Muscle of leg (tissue), 16 donors: Measurements from ENCODE around the gene FILIP1L. TPM values are rescaled to one million over a fixed set of nuclear protein-coding genes. Genes with fewer than 3 reads are reported as not detected.
A peak's percentile ranks its signal among the peaks of the same experiment; 100 is the strongest.

Source experiments
- DNase-seq: peaks from one replicate; pipeline ENCODE4 v3.0.0; 2013
- H3K27ac ChIP-seq: one replicate; pipeline ENCODE4 v1.5.1; 2013; ENCODE audit warnings: mild to moderate bottlenecking, low read length, control low read depth
- H3K27me3 ChIP-seq: one replicate; pipeline ENCODE4 v1.6.1; 2013; ENCODE audit warnings: low read length; ENCODE audit not compliant: control insufficient read depth, insufficient read depth
- H3K36me3 ChIP-seq: one replicate; pipeline ENCODE4 v1.6.1; 2013; ENCODE audit warnings: low read length; ENCODE audit not compliant: control insufficient read depth, insufficient read depth
- H3K4me1 ChIP-seq: one replicate; pipeline ENCODE4 v1.6.1; 2013; ENCODE audit warnings: low read length; ENCODE audit not compliant: control insufficient read depth, insufficient read depth
- H3K4me3 ChIP-seq: one replicate; pipeline ENCODE4 v1.5.1; 2013; ENCODE audit warnings: low read length, control low read depth
- H3K9me3 ChIP-seq: replicated peaks from 2 replicates; pipeline ENCODE4 v1.6.1; 2013; ENCODE audit warnings: low read depth, low read length; ENCODE audit not compliant: control insufficient read depth
- WGBS: methylation state at CpG from one replicate; pipeline ENCODE4 v1.1.5; 2013; ENCODE audit warnings: missing lambda C conversion rate; ENCODE audit not compliant: insufficient coverage; 5-methylcytosine and 5-hydroxymethylcytosine counted together
- long read RNA-seq, 11 donors: transcript quantifications; one replicate each; lab custom pipeline, GENCODE V29; 2026
- polyA plus RNA-seq, 8 donors: library from polyadenylated mRNA; unstranded; fragments of 120-200 nt; gene quantifications; one replicate each; pipeline versions ENCODE4 v1.2.1 to v1.2.3, GENCODE V29; 2013; ENCODE audit warnings: inconsistent platforms in 1 of 8, low replicate concordance in 1 of 8; ENCODE audit not compliant: insufficient read length in 8 of 8, insufficient read depth in 1 of 8
- total RNA-seq: library from RNA; stranded (reverse); fragments of 120-200 nt; gene quantifications from one replicate; pipeline ENCODE4 v1.2.4, GENCODE V29; 2013

The FILIP1L gene
- total RNA-seq = 30.0 TPM
- polyA plus RNA-seq = 10 to 100 TPM; 36.3 to 72.9 (median 53.2) TPM
- long read RNA-seq, donor 1, full-length matches to known transcripts = 9 of 9 reads
- long read RNA-seq, donor 1, partial matches to known transcripts = 0 of 9 reads
- long read RNA-seq, donor 1, other reads (novel, unspliced or antisense) = 0 of 9 reads
- long read RNA-seq, donor 2, partial matches to known transcripts = 0 of 2 reads
- long read RNA-seq, donor 2, other reads (novel, unspliced or antisense) = 0 of 2 reads
- long read RNA-seq, donor 3, full-length matches to known transcripts = 8 of 8 reads
- long read RNA-seq, donor 3, partial matches to known transcripts = 0 of 8 reads
- long read RNA-seq, donor 3, other reads (novel, unspliced or antisense) = 0 of 8 reads
- long read RNA-seq, donor 4, full-length matches to known transcripts = 7 of 7 reads
- long read RNA-seq, donor 4, partial matches to known transcripts = 0 of 7 reads
- long read RNA-seq, donor 4, other reads (novel, unspliced or antisense) = 0 of 7 reads
- long read RNA-seq, donor 5, full-length matches to known transcripts = 31 of 31 reads
- long read RNA-seq, donor 5, partial matches to known transcripts = 0 of 31 reads
- long read RNA-seq, donor 5, other reads (novel, unspliced or antisense) = 0 of 31 reads
- long read RNA-seq, donor 6, full-length matches to known transcripts = 15 of 15 reads
- long read RNA-seq, donor 6, partial matches to known transcripts = 0 of 15 reads
- long read RNA-seq, donor 6, other reads (novel, unspliced or antisense) = 0 of 15 reads
- long read RNA-seq, donor 7, full-length matches to known transcripts = 13 of 39 reads
- long read RNA-seq, donor 7, partial matches to known transcripts = 26 of 39 reads
- long read RNA-seq, donor 7, other reads (novel, unspliced or antisense) = 0 of 39 reads
- long read RNA-seq, donor 8, full-length matches to known transcripts = 14 of 14 reads
- long read RNA-seq, donor 8, partial matches to known transcripts = 0 of 14 reads
- long read RNA-seq, donor 8, other reads (novel, unspliced or antisense) = 0 of 14 reads
- long read RNA-seq, donor 9, full-length matches to known transcripts = 14 of 14 reads
- long read RNA-seq, donor 9, partial matches to known transcripts = 0 of 14 reads
- long read RNA-seq, donor 9, other reads (novel, unspliced or antisense) = 0 of 14 reads
- long read RNA-seq, donor 10, full-length matches to known transcripts = 26 of 26 reads
- long read RNA-seq, donor 10, partial matches to known transcripts = 0 of 26 reads
- long read RNA-seq, donor 10, other reads (novel, unspliced or antisense) = 0 of 26 reads
- long read RNA-seq, donor 11, full-length matches to known transcripts = 8 of 8 reads
- long read RNA-seq, donor 11, partial matches to known transcripts = 0 of 8 reads
- long read RNA-seq, donor 11, other reads (novel, unspliced or antisense) = 0 of 8 reads

GRCh38 chr3:100114413-100115030, at the start of gene FILIP1L:
Gene FILIP1L (minus strand): TSS chr3:100114501.
- H3K4me3 ChIP-seq = peak within 1 kb of the TSS; percentile 24
- WGBS = no CpG with 5 or more reads among the region's 7 CpGs

GRCh38 chr3:100163787-100164186, 49.5 kb upstream of the FILIP1L start:
- peak overlapping the region; percentile 81 for H3K27ac ChIP-seq
- no peaks in the 10 kb centered on the region for H3K36me3 ChIP-seq
- DNase-seq = peak; percentile 80
- 14% methylated on average over 1 of the region's 2 CpGs for WGBS
- H3K4me3 ChIP-seq = no peak overlapping the region
- H3K4me1 ChIP-seq = peaks cover 21% of the 10 kb centered on the region
- H3K27me3 ChIP-seq = no peaks in the 10 kb centered on the region
- H3K9me3 ChIP-seq = no peaks in the 10 kb centered on the region

More at GRCh38 chr3:100114413-100115030, at the start of gene FILIP1L:
- no peaks in the 10 kb centered on the region for H3K27me3 ChIP-seq
- no peaks in the 10 kb centered on the region for H3K9me3 ChIP-seq
- DNase-seq = peak; percentile 61
- no peaks in the 10 kb centered on the region for H3K36me3 ChIP-seq
- H3K4me1 ChIP-seq = peaks cover 9% of the 10 kb centered on the region
- H3K27ac ChIP-seq = peak within 1 kb of the TSS; percentile 62

- Histone ChIP-seq H3K27me3 (no peaks in the 10 kb centered on the region), H3K4me1 (peaks cover 28% of the 10 kb centered on the region), H3K4me3 (no peak overlapping the region), H3K36me3 (no peaks in the 10 kb centered on the region), H3K9me3 (peaks cover 8% of the 10 kb centered on the region), H3K27ac (peak overlapping the region; percentile 79)
- DNase-seq = peak; percentile 39
- no CpG with 5 or more reads among the region's 2 CpGs for WGBS
Observed at GRCh38 chr3:100160521-100160920, 46.2 kb upstream of the FILIP1L start.

GRCh38 chr3:100159331-100160153, 45.2 kb upstream of the FILIP1L start:
- Histone ChIP-seq H3K9me3 (peaks cover 13% of the 10 kb centered on the region), H3K27ac (peak overlapping the region; percentile 79), H3K27me3 (no peaks in the 10 kb centered on the region), H3K4me1 (peaks cover 25% of the 10 kb centered on the region), H3K4me3 (no peak overlapping the region), H3K36me3 (no peaks in the 10 kb centered on the region)
- peak; percentile 90 for DNase-seq
- 19% methylated on average over 2 of the region's 4 CpGs for WGBS

- Histone ChIP-seq H3K27ac (peak overlapping the region; percentile 79), H3K27me3 (no peaks in the 10 kb centered on the region), H3K4me1 (peaks cover 22% of the 10 kb centered on the region), H3K36me3 (no peaks in the 10 kb centered on the region), H3K4me3 (no peak overlapping the region), H3K9me3 (peaks cover 13% of the 10 kb centered on the region)
- WGBS = no CpG with 5 or more reads among the region's 2 CpGs
- peak; percentile 88 for DNase-seq
Observed at GRCh38 chr3:100158918-100159330, 44.6 kb upstream of the FILIP1L start.

- 40% methylated on average over 1 of the region's 2 CpGs for WGBS
- Histone ChIP-seq H3K9me3 (peaks cover 13% of the 10 kb centered on the region), H3K27me3 (no peaks in the 10 kb centered on the region), H3K4me1 (peaks cover 21% of the 10 kb centered on the region), H3K4me3 (no peak overlapping the region), H3K36me3 (no peaks in the 10 kb centered on the region), H3K27ac (peak overlapping the region; percentile 79)
- DNase-seq = peak; percentile 61
Observed at GRCh38 chr3:100157685-100158084, 43.4 kb upstream of the FILIP1L start.

GRCh38 chr3:100155590-100155989, 41.3 kb upstream of the FILIP1L start:
- Histone ChIP-seq H3K27ac (peak overlapping the region; percentile 63), H3K36me3 (no peaks in the 10 kb centered on the region), H3K4me1 (peaks cover 18% of the 10 kb centered on the region), H3K9me3 (peaks cover 13% of the 10 kb centered on the region), H3K27me3 (no peaks in the 10 kb centered on the region), H3K4me3 (no peak overlapping the region)
- no peak for DNase-seq

- H3K27ac ChIP-seq = peak overlapping the region; percentile 63
- no peak overlapping the region for H3K4me3 ChIP-seq
- peaks cover 13% of the 10 kb centered on the region for H3K9me3 ChIP-seq
- no peaks in the 10 kb centered on the region for H3K27me3 ChIP-seq
- H3K36me3 ChIP-seq = no peaks in the 10 kb centered on the region
- peak; percentile 88 for DNase-seq
- peaks cover 17% of the 10 kb centered on the region for H3K4me1 ChIP-seq
Observed at GRCh38 chr3:100155128-100155527, 40.8 kb upstream of the FILIP1L start.

GRCh38 chr3:100154171-100154570, 39.9 kb upstream of the FILIP1L start:
- Histone ChIP-seq H3K9me3 (peaks cover 13% of the 10 kb centered on the region), H3K27ac (no peak overlapping the region)
- no CpG with 5 or more reads among the region's 1 CpG for WGBS

More at GRCh38 chr3:100154171-100154570, 39.9 kb upstream of the FILIP1L start:
- no peaks in the 10 kb centered on the region for H3K36me3 ChIP-seq
- peaks cover 22% of the 10 kb centered on the region for H3K4me1 ChIP-seq
- H3K4me3 ChIP-seq = no peak overlapping the region
- DNase-seq = no peak
- H3K27me3 ChIP-seq = no peaks in the 10 kb centered on the region
